GM23338 (cell line): ENCODE results near the gene MAOB. TPM values are rescaled to one million over a fixed set of nuclear protein-coding genes. Genes with fewer than 3 reads are reported as not detected.

Source experiments
- ATAC-seq: fragments of 200-7000 bp; cut with Tn5 transposase; 3 replicates; pipeline ENCODE4 v1.9.1; 2020
- DNase-seq: peaks from one replicate; pipeline ENCODE4 v3.0.0-alpha.2; 2015; ENCODE audit warnings: low spot score
- H2AFZ ChIP-seq: fragments of 200-600 bp; sonication (generic); 2 replicates; pipeline ENCODE4 v1.8.0; 2016; ENCODE audit warnings: antibody characterized with exemption, mild to moderate bottlenecking, moderate library complexity
- H3F3A ChIP-seq: fragments of 200-600 bp; sonication (generic); replicated peaks from 2 replicates; pipeline ENCODE4 v1.8.0; 2017; ENCODE audit warnings: antibody characterized with exemption, mixed run types, low read depth
- H3K27ac ChIP-seq: fragments of 200-600 bp; sonication (generic); 2 replicates; pipeline ENCODE4 v1.6.1; 2016; ENCODE audit warnings: low read depth
- H3K27me3 ChIP-seq: fragments of 200-600 bp; sonication (generic); 2 replicates; pipeline ENCODE4 v1.8.0; 2016; ENCODE audit warnings: mild to moderate bottlenecking, mixed run types, moderate library complexity; ENCODE audit not compliant: insufficient read depth
- H3K36me3 ChIP-seq: fragments of 200-600 bp; sonication (generic); 2 replicates; pipeline ENCODE4 v1.8.0; 2016; ENCODE audit warnings: mild to moderate bottlenecking; ENCODE audit not compliant: insufficient read depth
- H3K4me1 ChIP-seq: fragments of 200-600 bp; sonication (generic); 2 replicates; pipeline ENCODE4 v1.8.0; 2016; ENCODE audit warnings: mild to moderate bottlenecking, moderate library complexity; ENCODE audit not compliant: insufficient read depth
- H3K4me2 ChIP-seq: fragments of 200-600 bp; sonication (generic); 2 replicates; pipeline ENCODE4 v1.7.1; 2017; ENCODE audit warnings: mixed run types
- H3K4me3 ChIP-seq: fragments of 200-600 bp; sonication (generic); 2 replicates; pipeline ENCODE4 v1.6.1; 2016; ENCODE audit warnings: mixed run types
- H3K79me2 ChIP-seq: fragments of 200-600 bp; sonication (generic); replicated peaks from 2 replicates; pipeline ENCODE4 v1.8.0; 2017; ENCODE audit warnings: mild to moderate bottlenecking; ENCODE audit not compliant: insufficient read depth
- H3K9me2 ChIP-seq: fragments of 200-600 bp; sonication (generic); 2 replicates; pipeline ENCODE4 v1.8.0; 2017; ENCODE audit not compliant: insufficient read depth
- H4K20me1 ChIP-seq: fragments of 200-600 bp; sonication (generic); replicated peaks from 2 replicates; pipeline ENCODE4 v1.8.0; 2017; ENCODE audit warnings: mild to moderate bottlenecking; ENCODE audit not compliant: insufficient read depth
- H3K27ac Mint-ChIP-seq: 2 replicates; pipeline ENCODE4 v1.8.0; 2020; ENCODE audit warnings: inconsistent platforms, mild to moderate bottlenecking, moderate library complexity, mixed read lengths
- H3K27me3 Mint-ChIP-seq: 3 replicates; pipeline ENCODE4 v1.8.0; 2022; ENCODE audit warnings: low read depth, mild to moderate bottlenecking, moderate library complexity, mixed read lengths, inconsistent platforms; ENCODE audit not compliant: insufficient read depth, poor library complexity
- H3K36me3 Mint-ChIP-seq: 3 replicates; pipeline ENCODE4 v1.8.0; 2021; ENCODE audit warnings: low read depth, mild to moderate bottlenecking, inconsistent platforms, moderate library complexity, mixed read lengths
- H3K4me1 Mint-ChIP-seq: 3 replicates; pipeline ENCODE4 v1.8.0; 2020; ENCODE audit warnings: mild to moderate bottlenecking, inconsistent platforms, mixed read lengths
- H3K4me3 Mint-ChIP-seq: 3 replicates; pipeline ENCODE4 v1.8.0; 2021; ENCODE audit warnings: moderate library complexity, mild to moderate bottlenecking, inconsistent platforms, mixed read lengths
- H3K9me3 Mint-ChIP-seq: 3 replicates; pipeline ENCODE4 v1.8.0; 2020; ENCODE audit warnings: moderate library complexity, mild to moderate bottlenecking, inconsistent platforms, mixed read lengths
- CREB1 ChIP-seq: fragments of 250-450 bp; sonication (Bioruptor Pico); IDR thresholded peaks from 2 replicates; pipeline ENCODE4 v1.5.0; 2020; ENCODE audit warnings: low read depth, mild to moderate bottlenecking, moderate library complexity
- CTCF ChIP-seq, 2 experiments: fragments of 200-600 bp in 1 of 2; sonication (generic) in 1 of 2; conservative IDR thresholded peaks; 2 replicates each; pipeline versions ENCODE4 v1.5.1 to v1.6.1; 2016 to 2017; ENCODE audit warnings: antibody characterized with exemption in 2 of 2, low read depth in 2 of 2, mild to moderate bottlenecking in 2 of 2, moderate library complexity in 1 of 2
- ETS1 ChIP-seq: IDR thresholded peaks from 2 replicates; pipeline ENCODE4 v1.6.1; 2016; ENCODE audit warnings: antibody characterized with exemption
- EZH2 ChIP-seq: fragments of 200-600 bp; sonication (generic); IDR thresholded peaks from one replicate; pipeline ENCODE4 v1.8.0; 2017; ENCODE audit warnings: antibody characterized with exemption, mild to moderate bottlenecking, low read depth; ENCODE audit not compliant: unreplicated experiment
- EZH2phosphoT487 ChIP-seq: fragments of 200-600 bp; sonication (generic); IDR thresholded peaks from one replicate; pipeline ENCODE4 v1.8.1; 2018; ENCODE audit warnings: antibody characterized with exemption; ENCODE audit not compliant: unreplicated experiment
- JUNB ChIP-seq: IDR thresholded peaks from one replicate; pipeline ENCODE4 v1.6.1; 2016; ENCODE audit warnings: antibody characterized with exemption; ENCODE audit not compliant: unreplicated experiment
- NANOG ChIP-seq: IDR thresholded peaks from 2 replicates; pipeline ENCODE4 v1.6.1; 2016; ENCODE audit warnings: antibody characterized with exemption, borderline replicate concordance
- POLR2AphosphoS5 ChIP-seq: IDR thresholded peaks from 2 replicates; pipeline ENCODE4 v1.6.1; 2016; ENCODE audit warnings: antibody characterized with exemption, low read depth
- REST ChIP-seq: IDR thresholded peaks from one replicate; pipeline ENCODE4 v1.6.1; 2018; ENCODE audit warnings: antibody characterized with exemption; ENCODE audit not compliant: unreplicated experiment
- STAT1 ChIP-seq: IDR thresholded peaks from one replicate; pipeline ENCODE4 v1.6.1; 2016; ENCODE audit warnings: antibody characterized with exemption; ENCODE audit not compliant: unreplicated experiment
- ZNF114 ChIP-seq: fragments of 250-450 bp; sonication (Bioruptor Pico); IDR thresholded peaks from 2 replicates; pipeline ENCODE4 v1.5.0; 2020; ENCODE audit warnings: mild to moderate bottlenecking, moderate library complexity
- ZNF331 ChIP-seq: fragments of 250-450 bp; sonication (Bioruptor Pico); IDR thresholded peaks from 2 replicates; pipeline ENCODE4 v1.5.0; 2020; ENCODE audit warnings: low read depth, mild to moderate bottlenecking, moderate library complexity
- polyA plus RNA-seq: library from polyadenylated mRNA; unstranded; fragments of >200 nt; fragmentation: Nextera tagmentation; extraction: Ambion mirVana; gene quantifications from 2 replicates; pipeline ENCODE4 v1.2.1, GENCODE V29; 2016
- total RNA-seq: library from RNA; depleted of rRNA; stranded (reverse); fragments of >200 nt; shearing (Covaris generic); gene quantifications from 2 replicates; pipeline ENCODE4 v1.2.3, GENCODE V29; 2014

The MAOB gene
- total and polyA plus RNA-seq, 2 experiments from 2014 or later = 1.0 to 1.3 TPM

- Histone ChIP-seq H3K79me2 (no peaks in the 10 kb centered on the region), H3K36me3 (no peaks in the 10 kb centered on the region), H3K27me3 (no peaks in the 10 kb centered on the region), H3K4me2 (no peak overlapping the region), H3K9me2 (no peaks in the 10 kb centered on the region), H4K20me1 (no peaks in the 10 kb centered on the region), H3K4me3 (no peak overlapping the region), H3K4me1 (no peaks in the 10 kb centered on the region), H3K27ac (no peak overlapping the region), H2AFZ (no peak overlapping the region), H3F3A (no peaks in the 10 kb centered on the region)
- H3K27ac Mint-ChIP-seq = no peak overlapping the region
- ATAC-seq = no peak
- no peaks in the 10 kb centered on the region for H3K27me3 Mint-ChIP-seq
- TF ChIP-seq ZNF331 (CRISPR knock-in tag) (no peak), EZH2 (no peak), ETS1 (no peak), EZH2phosphoT487 (no peak), REST (no peak), CREB1 (CRISPR knock-in tag) (no peak), JUNB (no peak), STAT1 (no peak), NANOG (no peak), CTCF (conservative IDR thresholded peaks at IDR 0.05; ENCODE audit: low read depth in 2 of 2) (no peak), POLR2AphosphoS5 (no peak), ZNF114 (no peak)
- H3K9me3 Mint-ChIP-seq = no peaks in the 10 kb centered on the region
- no peaks in the 10 kb centered on the region for H3K36me3 Mint-ChIP-seq
- H3K4me1 Mint-ChIP-seq = no peaks in the 10 kb centered on the region
- no peak overlapping the region for H3K4me3 Mint-ChIP-seq
- DNase-seq = no peak
These were observed 74.0 kb downstream of the MAOB start for GRCh38 chrX:43808231-43808630.
